Body of pancreas (tissue), 4 donors: ENCODE data around the gene SUSD5. TPM values are rescaled to one million over a fixed set of nuclear protein-coding genes. Genes with fewer than 3 reads are reported as not detected.

Experiments
- ATAC-seq: fragments of 150-250 bp; one replicate; pipeline ENCODE4 v1.9.1; 2016
- DNase-seq, 4 donors: peaks; one replicate each; pipeline ENCODE4 v3.0.0-alpha.2; 2019
- H3K27ac ChIP-seq, 4 donors: fragments of 200-600 bp; sonication (generic); 1 replicate in 3 of 4; 2 replicates in 1 of 4; pipeline versions ENCODE4 v1.5.1 to v1.6.1; 2016 to 2019; ENCODE audit warnings: mild to moderate bottlenecking in 1 of 4, mixed read lengths in 1 of 4, moderate library complexity in 1 of 4
- H3K27me3 ChIP-seq, 2 donors: fragments of 200-600 bp; sonication (generic); one replicate each; pipeline ENCODE4 v1.6.0; 2016; ENCODE audit warnings: mild to moderate bottlenecking in 1 of 2
- H3K36me3 ChIP-seq, 2 donors: fragments of 200-600 bp; sonication (generic); replicated peaks in 1 of 2; 2 replicates each; pipeline ENCODE4 v1.5.1; 2016; ENCODE audit warnings: low read depth in 2 of 2; ENCODE audit not compliant: insufficient read depth in 1 of 2
- H3K4me1 ChIP-seq: fragments of 200-600 bp; sonication (generic); one replicate; pipeline ENCODE4 v1.6.0; 2016
- H3K4me3 ChIP-seq, 2 donors: fragments of 200-600 bp; sonication (generic); 1 replicate in 1 of 2; 2 replicates in 1 of 2; pipeline ENCODE4 v1.5.1; 2016 to 2019
- H3K9me3 ChIP-seq, 3 donors: fragments of 200-600 bp; sonication (generic); 1 replicate in 2 of 3; 2 replicates in 1 of 3; pipeline ENCODE4 v1.5.1; 2016
- CTCF ChIP-seq, 7 experiments: fragments of 450-650 bp in 4 of 7; fragments of 200-600 bp in 3 of 7; sonication (generic) in 3 of 7; IDR thresholded peaks; one replicate each; pipeline ENCODE4 v1.5.1; 2016 to 2019; ENCODE audit warnings: antibody characterized with exemption in 7 of 7
- POLR2A ChIP-seq, 3 donors: fragments of 450-650 bp; IDR thresholded peaks; one replicate each; pipeline ENCODE4 v1.6.1; 2016; ENCODE audit warnings: antibody characterized with exemption in 3 of 3, mild to moderate bottlenecking in 2 of 3
- WGBS, 2 donors: methylation state at CpG; one replicate each; pipeline ENCODE4 v1.1.5; 2017; 5-methylcytosine and 5-hydroxymethylcytosine counted together
- intact Hi-C: fragments of 100-400 bp; cut with DNase I; formaldehyde crosslinking; loops from one replicate; pipeline ENCODE4 v1.15.1; 2023
- total RNA-seq, 2 donors: library from RNA; depleted of rRNA; stranded (reverse); fragments of >200 nt; gene quantifications; one replicate each; pipeline ENCODE4 v1.1.0, GENCODE V29; 2016

Gene SUSD5
- total RNA-seq, 2 donors from 2014 or later = 1.8 TPM; not detected in 1

GRCh38 chr3:33137691-33138090 is 80.9 kb downstream of the SUSD5 start:
- DNase-seq (no peak), ATAC-seq (no peak)
- H3K36me3 ChIP-seq = peaks cover 0 to 5% of the 10 kb centered on the region in 2 donors
- no peak overlapping the region for H3K27ac ChIP-seq
- H3K27me3 ChIP-seq = no peaks in the 10 kb centered on the region
- no peaks in the 10 kb centered on the region for H3K4me1 ChIP-seq
- intact Hi-C loops = loop anchor here (10.0 kb wide), 1 partner anchor 647 kb away; no protein-coding TSS in a partner anchor
- TF ChIP-seq POLR2A (IDR thresholded peaks at IDR 0.05) (no peak), CTCF (IDR thresholded peaks at IDR 0.05) (no peak)
- H3K4me3 ChIP-seq = no peak overlapping the region
- WGBS, 2 donors = 30 to 33% methylated on average over 1 of the region's 1 CpG
- H3K9me3 ChIP-seq = no peaks in the 10 kb centered on the region

- Histone ChIP-seq H3K27me3 (no peaks in the 10 kb centered on the region), H3K36me3 (peaks cover 0 to 10% of the 10 kb centered on the region in 2 donors), H3K9me3 (no peaks in the 10 kb centered on the region), H3K4me3 (no peak overlapping the region), H3K27ac (no peak overlapping the region), H3K4me1 (peaks cover 3% of the 10 kb centered on the region)
- no peak for ATAC-seq
- DNase-seq = no peak
- intact Hi-C loops = loop anchor here (5.0 to 10.0 kb wide), 2 partner anchors 233 to 651 kb away; no protein-coding TSS in a partner anchor
- TF ChIP-seq CTCF (IDR thresholded peaks at IDR 0.05) (no peak), POLR2A (IDR thresholded peaks at IDR 0.05) (no peak)
- WGBS, 2 donors = 62 to 91% methylated on average over 3 to 4 of the region's 4 CpGs
Observed at GRCh38 chr3:33134026-33134625, 84.5 kb downstream of the SUSD5 start.

GRCh38 chr3:33132019-33132360 is 86.6 kb downstream of the SUSD5 start:
- no peak for TF ChIP-seq POLR2A (IDR thresholded peaks at IDR 0.05)
- TF ChIP-seq CTCF (IDR thresholded peaks at IDR 0.05) = no peak
- H3K4me3 ChIP-seq = no peak overlapping the region
- intact Hi-C loops = loop anchor here (5.0 to 10.0 kb wide), 2 partner anchors 235 to 653 kb away; no protein-coding TSS in a partner anchor
- no peaks in the 10 kb centered on the region for H3K27me3 ChIP-seq
- H3K9me3 ChIP-seq = no peaks in the 10 kb centered on the region
- H3K27ac ChIP-seq = no peak overlapping the region
- DNase-seq (no peak), ATAC-seq (peak; percentile 18)
- WGBS, 2 donors = 80% methylated on average over 1 of the region's 1 CpG; no CpG with 5 or more reads in 1 of the 2 donors
- peaks cover 3% of the 10 kb centered on the region for H3K4me1 ChIP-seq
- H3K36me3 ChIP-seq = peaks cover 0 to 12% of the 10 kb centered on the region in 2 donors

- peaks cover 0 to 12% of the 10 kb centered on the region in 2 donors for H3K36me3 ChIP-seq
- H3K4me1 ChIP-seq = peaks cover 3% of the 10 kb centered on the region
- H3K4me3 ChIP-seq = no peak overlapping the region
- H3K27me3 ChIP-seq = no peaks in the 10 kb centered on the region
- DNase-seq = peak; percentile 46 to 72 (median 62)
- intact Hi-C loops = loop anchor here (5.0 to 10.0 kb wide), 2 partner anchors 236 to 653 kb away; no protein-coding TSS in a partner anchor
- no peak overlapping the region for H3K27ac ChIP-seq
- ATAC-seq = peak; percentile 69
- no peaks in the 10 kb centered on the region for H3K9me3 ChIP-seq
- TF ChIP-seq POLR2A (IDR thresholded peaks at IDR 0.05) (no peak), CTCF (IDR thresholded peaks at IDR 0.05) (peak; percentile 27 to 77 (median 72))
- WGBS, 2 donors = 9 to 12% methylated on average over 6 of the region's 6 CpGs
Observed at GRCh38 chr3:33131331-33132018, 87.1 kb downstream of the SUSD5 start.
